IPS DF 6.9 (cell line): ENCODE data around the gene ABCG1.

Source experiments
- DNase-seq: peaks from one replicate; pipeline ENCODE4 v3.0.0-alpha.2; 2013; ENCODE audit warnings: low read depth, low spot score
- H3K27ac ChIP-seq: one replicate; pipeline ENCODE4 v1.5.1; 2013; ENCODE audit warnings: low read length, control low read depth
- H3K27me3 ChIP-seq: 2 replicates; pipeline ENCODE4 v1.6.1; 2013; ENCODE audit warnings: mild to moderate bottlenecking, low read length; ENCODE audit not compliant: control insufficient read depth, insufficient read depth
- H3K36me3 ChIP-seq: 2 replicates; pipeline ENCODE4 v1.6.1; 2013; ENCODE audit warnings: low read length; ENCODE audit not compliant: control insufficient read depth, insufficient read depth
- H3K4me1 ChIP-seq: 2 replicates; pipeline ENCODE4 v1.6.1; 2013; ENCODE audit warnings: low read length; ENCODE audit not compliant: control insufficient read depth, insufficient read depth
- H3K4me3 ChIP-seq: 2 replicates; pipeline ENCODE4 v1.5.1; 2013; ENCODE audit warnings: mild to moderate bottlenecking, low read length
- H3K9me3 ChIP-seq: 2 replicates; pipeline ENCODE4 v1.6.1; 2013; ENCODE audit warnings: low read length, inconsistent platforms; ENCODE audit not compliant: control insufficient read depth, insufficient read depth
- WGBS: extraction: QIAGEN DNeasy Blood & Tissue Kit; methylation state at CpG from one replicate; pipeline ENCODE4 v1.1.7; 2013; ENCODE audit warnings: mixed read lengths, missing lambda C conversion rate; ENCODE audit not compliant: insufficient read length, insufficient coverage; 5-methylcytosine and 5-hydroxymethylcytosine counted together

The ABCG1 gene

DNA sequence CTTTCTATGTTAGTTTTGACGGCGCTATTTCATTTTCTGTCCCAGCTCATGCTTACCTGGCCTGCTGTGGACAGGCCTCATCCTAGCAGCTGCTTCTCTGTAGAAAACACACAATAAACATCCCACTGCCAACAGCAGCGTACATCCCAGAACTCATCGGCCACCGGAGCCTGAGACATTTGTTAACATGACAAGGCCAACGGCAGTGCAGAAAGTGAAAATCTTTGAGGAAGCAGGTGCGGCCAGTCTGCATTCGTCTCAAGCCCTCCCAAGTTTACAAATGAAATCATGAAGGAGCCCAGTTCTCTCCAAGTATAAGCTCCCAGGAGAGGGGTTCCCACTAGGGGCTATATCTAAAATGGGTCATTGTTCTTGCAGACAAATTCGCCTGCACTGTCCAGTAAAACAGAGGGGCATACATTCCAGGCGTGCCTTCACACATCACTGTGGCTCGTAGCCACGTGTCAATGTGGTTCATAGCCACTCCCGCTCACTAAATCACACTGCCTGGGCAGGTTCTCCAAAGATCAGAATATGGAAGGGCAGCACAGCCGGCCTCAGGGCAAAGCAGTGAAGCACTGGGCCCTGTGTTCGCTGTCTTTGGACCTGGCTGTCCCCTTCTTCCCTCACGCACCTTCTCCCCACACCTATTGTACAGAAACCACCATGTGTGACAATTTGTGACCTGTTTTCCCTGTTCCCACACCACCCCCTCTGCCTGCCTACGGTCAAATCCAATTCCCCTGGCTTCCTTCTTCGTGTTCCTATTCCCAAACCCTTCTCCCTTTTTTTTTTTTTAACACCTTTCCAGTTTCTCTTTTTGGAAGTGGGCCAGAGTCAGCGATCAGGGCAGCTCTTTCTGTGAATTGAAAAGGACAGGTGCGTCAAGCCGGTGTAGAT is 27.0 kb upstream of the ABCG1 start:
- Histone ChIP-seq H3K36me3 (no peaks in the 10 kb centered on the region), H3K4me1 (no peaks in the 10 kb centered on the region), H3K27me3 (no peaks in the 10 kb centered on the region), H3K4me3 (no peak overlapping the region), H3K9me3 (no peaks in the 10 kb centered on the region), H3K27ac (no peak overlapping the region)
- DNase-seq: no peak
- WGBS: no CpG with 5 or more reads among the region's 21 CpGs

DNA sequence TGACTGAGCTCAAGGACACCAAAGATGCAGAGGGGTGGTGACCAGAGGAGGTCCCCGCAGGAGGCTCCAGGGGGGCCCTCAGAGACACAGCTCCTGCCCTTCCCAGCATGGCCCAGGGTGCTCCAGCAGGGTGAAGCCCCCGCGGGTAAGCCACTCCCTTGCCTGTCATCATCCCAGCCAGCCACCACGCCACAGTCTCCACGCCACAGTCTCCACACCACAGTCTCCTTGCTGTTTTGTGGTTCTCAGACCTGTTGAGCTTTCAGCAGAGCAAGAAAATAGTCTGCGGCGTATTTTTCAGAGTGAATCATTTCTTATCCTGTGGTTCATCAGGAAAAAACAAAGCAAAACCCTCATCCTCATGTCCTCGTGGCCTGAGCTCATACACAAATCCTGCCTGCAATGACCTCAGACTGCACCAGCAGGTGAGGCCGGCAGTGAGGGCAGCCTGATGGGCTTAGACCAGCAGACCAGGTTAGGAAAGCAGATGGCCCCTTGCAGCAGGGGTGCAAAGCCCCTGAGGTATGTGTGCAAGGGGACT is 25.7 kb upstream of the ABCG1 start:
- no peak for DNase-seq
- H3K4me1 ChIP-seq: no peaks in the 10 kb centered on the region
- no peaks in the 10 kb centered on the region for H3K36me3 ChIP-seq
- H3K4me3 ChIP-seq: no peak overlapping the region
- WGBS: no CpG with 5 or more reads among the region's 9 CpGs
- H3K27me3 ChIP-seq: no peaks in the 10 kb centered on the region
- H3K27ac ChIP-seq: no peak overlapping the region
- no peaks in the 10 kb centered on the region for H3K9me3 ChIP-seq

DNA sequence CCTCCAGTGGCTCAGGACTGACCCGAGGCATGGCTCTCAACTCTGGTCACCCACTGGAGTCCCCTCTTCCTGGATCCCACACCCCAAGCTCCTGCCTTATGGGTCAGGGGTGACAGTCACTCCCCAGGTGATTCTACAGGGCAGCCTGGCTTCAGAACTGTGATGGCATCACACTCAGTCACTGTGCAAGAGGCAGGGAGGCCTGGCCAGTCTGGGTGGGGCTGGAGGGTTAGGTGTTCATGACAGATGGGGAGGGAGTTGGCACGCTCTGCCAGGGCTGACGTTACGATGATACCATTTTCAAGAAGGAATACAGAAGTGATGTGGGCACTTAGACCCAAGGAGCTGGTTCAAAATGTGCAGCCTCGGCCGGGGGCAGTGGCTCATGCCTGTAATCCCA is 25.2 kb upstream of the ABCG1 start:
- Histone ChIP-seq H3K9me3 (no peaks in the 10 kb centered on the region), H3K4me1 (no peaks in the 10 kb centered on the region), H3K36me3 (no peaks in the 10 kb centered on the region), H3K27me3 (no peaks in the 10 kb centered on the region), H3K27ac (no peak overlapping the region), H3K4me3 (no peak overlapping the region)
- WGBS: no CpG with 5 or more reads among the region's 6 CpGs
- no peak for DNase-seq

DNA sequence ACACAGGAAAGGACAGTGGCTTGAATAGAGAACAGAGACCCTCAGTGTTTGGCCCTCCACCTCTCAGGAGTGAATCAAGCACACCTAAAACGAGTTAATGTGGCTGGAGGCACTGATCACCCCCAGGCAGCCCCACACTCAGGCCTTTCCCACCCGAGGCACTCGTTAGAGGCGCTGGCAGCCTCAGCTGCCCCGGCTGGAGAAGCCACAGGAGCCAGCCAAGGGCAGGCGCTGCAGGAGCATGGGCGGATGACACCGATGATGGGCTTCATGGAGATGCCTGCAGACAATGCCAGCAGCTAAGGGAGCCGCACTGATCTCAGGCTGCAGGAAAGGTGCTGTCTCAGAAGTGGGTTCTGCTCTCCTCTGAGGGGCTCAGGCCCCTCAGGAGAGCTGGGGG is 24.1 kb upstream of the ABCG1 start:
- no peak overlapping the region for H3K27ac ChIP-seq
- DNase-seq: no peak
- H3K9me3 ChIP-seq: no peaks in the 10 kb centered on the region
- H3K27me3 ChIP-seq: no peaks in the 10 kb centered on the region
- WGBS: no CpG with 5 or more reads among the region's 9 CpGs
- no peak overlapping the region for H3K4me3 ChIP-seq
- H3K36me3 ChIP-seq: no peaks in the 10 kb centered on the region
- H3K4me1 ChIP-seq: no peaks in the 10 kb centered on the region

DNA sequence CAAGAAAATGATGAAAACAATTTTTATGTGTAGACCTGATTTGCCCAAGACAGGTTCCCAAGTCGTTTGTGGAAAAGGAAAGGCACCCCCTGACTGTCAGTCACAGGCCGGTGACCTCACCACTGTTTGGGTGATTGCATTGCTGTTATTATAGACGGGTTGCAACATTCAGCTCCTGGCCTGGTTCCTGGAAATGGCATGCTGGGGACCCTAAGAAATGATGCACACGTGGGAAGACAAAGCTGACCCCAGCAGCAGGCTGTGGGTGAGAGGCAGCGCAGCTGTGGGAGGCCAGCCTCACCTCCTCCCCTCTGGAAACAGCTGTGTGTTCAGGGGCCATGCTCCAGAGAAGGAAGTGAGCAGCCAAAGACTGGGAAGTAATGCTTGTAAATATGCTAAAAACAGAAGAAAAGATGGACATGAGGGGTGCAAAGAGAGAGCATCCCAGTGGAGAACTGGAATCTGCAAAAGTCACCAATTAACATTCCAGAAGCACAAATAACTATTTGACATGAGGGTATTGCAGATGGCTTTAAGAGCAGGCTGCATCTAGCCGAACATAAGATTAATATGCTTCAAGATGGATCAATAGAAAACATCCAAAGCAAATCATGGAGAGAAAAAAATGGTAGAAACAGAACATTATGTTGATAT is 23.4 kb upstream of the ABCG1 start:
- H3K27ac ChIP-seq: no peak overlapping the region
- no CpG with 5 or more reads among the region's 6 CpGs for WGBS

DNA sequence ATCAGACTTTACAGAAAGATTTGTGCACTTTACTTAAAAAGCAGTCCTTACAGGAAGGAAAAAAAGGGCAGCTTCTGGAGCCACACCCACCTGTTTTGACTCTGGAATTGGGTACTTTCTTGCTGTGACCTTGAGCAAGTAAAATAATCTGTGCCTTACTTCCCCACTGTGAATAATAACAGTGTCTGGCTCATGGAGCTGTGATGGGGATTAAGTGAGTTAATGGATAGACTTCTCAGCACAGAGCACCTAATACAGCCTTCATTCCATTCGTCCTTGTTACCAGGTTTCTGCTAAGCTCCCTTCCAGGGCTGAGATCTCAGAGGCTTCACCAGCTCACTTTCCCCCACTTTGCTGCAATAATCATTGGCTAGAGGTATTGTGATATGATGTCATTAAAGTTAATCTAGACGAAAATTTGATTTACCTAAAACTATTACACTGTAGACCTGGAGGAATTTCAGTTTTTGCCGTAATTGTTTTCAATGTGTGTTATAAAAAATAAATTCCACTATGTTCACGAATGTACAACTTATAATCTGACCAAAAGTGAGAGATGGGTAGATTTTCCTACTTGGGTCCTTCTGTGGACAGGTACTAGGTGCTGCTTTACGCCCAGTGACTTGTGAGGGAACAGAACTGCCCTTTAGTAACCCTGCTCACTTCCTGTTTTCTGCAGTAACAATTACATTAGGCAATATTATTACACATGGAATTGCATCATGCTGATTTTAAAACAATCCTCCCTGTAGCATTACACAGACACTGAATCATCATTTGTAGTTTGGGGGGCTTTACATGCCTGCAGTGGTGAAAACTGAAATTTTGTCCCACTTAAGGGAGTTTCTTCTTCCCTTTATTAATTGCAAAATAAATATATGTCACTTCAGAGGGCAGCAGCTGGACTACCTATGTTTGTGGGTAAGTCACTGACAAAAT is 19.7 kb upstream of the ABCG1 start:
- DNase-seq: no peak
- H3K36me3 ChIP-seq: no peaks in the 10 kb centered on the region
- H3K4me1 ChIP-seq: no peaks in the 10 kb centered on the region
- no CpG with 5 or more reads among the region's 5 CpGs for WGBS
- no peak overlapping the region for H3K4me3 ChIP-seq
- no peaks in the 10 kb centered on the region for H3K9me3 ChIP-seq
- H3K27me3 ChIP-seq: no peaks in the 10 kb centered on the region
- H3K27ac ChIP-seq: no peak overlapping the region

More for the DNA sequence above, 23.4 kb upstream of the ABCG1 start:
- no peak for DNase-seq
- Histone ChIP-seq H3K27me3 (no peaks in the 10 kb centered on the region), H3K9me3 (no peaks in the 10 kb centered on the region), H3K4me1 (no peaks in the 10 kb centered on the region), H3K4me3 (no peak overlapping the region), H3K36me3 (no peaks in the 10 kb centered on the region)

DNA sequence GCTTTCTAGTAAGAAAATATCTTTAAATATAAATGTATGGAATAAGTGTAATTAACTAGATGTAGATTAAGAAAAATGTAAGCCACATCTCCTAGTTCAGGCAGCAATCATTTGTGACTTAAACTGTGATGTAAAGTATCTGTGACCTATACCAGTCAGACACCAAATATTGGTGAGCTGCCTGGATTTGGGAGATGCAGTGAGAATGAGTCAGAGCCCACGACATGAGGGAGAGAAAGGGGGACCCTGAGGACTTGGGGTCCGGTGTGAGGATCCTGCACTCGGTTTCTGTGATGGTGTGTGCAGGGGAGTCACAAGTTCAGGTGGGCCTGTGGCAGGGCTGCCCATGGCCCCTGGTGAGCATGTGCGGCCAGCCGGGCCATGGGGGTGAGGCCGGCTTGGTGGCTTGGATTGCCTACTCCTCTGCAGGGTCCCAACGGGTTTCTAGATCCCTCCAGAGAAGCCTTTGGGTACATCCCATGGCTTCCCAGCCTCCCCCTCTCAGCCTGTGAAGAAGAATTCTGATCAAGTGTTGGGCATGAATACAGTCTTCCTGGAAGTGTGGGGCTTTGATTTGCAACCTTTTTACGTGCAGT is 19.0 kb upstream of the ABCG1 start:
- WGBS: no CpG with 5 or more reads among the region's 8 CpGs
- DNase-seq: no peak
- Histone ChIP-seq H3K9me3 (no peaks in the 10 kb centered on the region), H3K27ac (no peak overlapping the region), H3K27me3 (no peaks in the 10 kb centered on the region), H3K4me3 (no peak overlapping the region), H3K36me3 (no peaks in the 10 kb centered on the region), H3K4me1 (no peaks in the 10 kb centered on the region)

DNA sequence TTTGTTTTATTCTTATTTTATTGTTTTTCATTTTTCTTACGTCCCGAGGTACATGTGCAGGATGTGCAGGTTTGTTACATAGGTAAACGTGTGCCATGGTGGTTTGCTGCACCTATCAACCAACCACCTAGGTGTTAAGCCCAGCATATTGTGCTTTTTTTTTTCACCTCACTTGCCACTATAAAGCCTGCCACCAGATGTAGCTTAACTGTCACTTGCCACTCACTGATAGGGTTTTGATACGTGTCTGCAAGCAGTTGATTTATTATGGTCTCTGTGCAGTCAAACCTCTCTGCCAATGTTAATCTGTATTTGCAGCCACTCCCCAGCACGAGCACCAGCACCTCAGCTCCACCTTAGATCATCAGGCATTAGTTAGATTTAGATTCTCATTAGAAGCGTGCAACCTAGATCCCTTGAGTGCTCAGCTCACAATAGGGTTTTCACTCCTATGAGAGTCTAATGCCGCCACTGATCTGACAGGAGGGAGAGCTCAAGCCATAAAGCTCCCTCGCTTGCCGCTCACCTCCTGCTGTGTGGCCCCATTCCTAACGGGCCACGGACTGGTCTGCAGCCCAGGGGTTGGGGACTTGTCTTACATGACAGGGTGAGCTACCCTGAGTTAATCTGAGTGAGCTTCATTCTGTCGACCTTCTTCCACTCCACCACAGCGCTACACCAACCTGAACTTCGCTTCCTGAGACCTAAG is 17.9 kb upstream of the ABCG1 start:
- H3K4me1 ChIP-seq: no peaks in the 10 kb centered on the region
- no peaks in the 10 kb centered on the region for H3K36me3 ChIP-seq
- WGBS: no CpG with 5 or more reads among the region's 14 CpGs
- H3K9me3 ChIP-seq: no peaks in the 10 kb centered on the region
- H3K27ac ChIP-seq: no peak overlapping the region
- H3K27me3 ChIP-seq: no peaks in the 10 kb centered on the region
- no peak overlapping the region for H3K4me3 ChIP-seq
- no peak for DNase-seq

DNA sequence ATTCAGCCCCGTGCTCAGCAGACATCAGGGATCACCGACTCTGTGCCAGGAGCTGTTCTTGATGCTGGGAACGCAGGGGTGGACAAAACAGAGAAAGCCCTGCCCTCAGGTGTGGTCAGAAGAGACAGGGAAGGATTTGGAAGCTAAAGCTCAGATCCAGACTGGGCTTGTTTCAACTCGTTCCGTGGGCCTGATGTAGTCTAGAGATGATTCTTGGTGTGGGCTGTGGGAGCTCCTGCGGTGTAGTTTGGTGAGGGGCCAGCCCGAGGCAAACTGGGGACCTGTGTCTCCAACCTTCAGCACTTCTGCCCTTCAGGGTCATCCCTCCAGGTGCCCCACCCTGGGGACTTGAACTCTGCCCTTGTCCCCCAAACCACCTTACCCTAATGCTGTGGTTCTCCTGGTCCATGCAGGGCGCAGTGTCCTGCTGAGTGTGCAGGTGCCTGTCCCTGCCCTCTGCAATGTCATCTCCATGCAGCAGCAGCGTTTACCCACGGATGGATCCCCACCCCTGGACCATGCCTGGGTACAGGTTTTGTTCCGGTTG is 17.3 kb upstream of the ABCG1 start:
- Histone ChIP-seq H3K4me1 (no peaks in the 10 kb centered on the region), H3K4me3 (no peak overlapping the region), H3K9me3 (no peaks in the 10 kb centered on the region), H3K36me3 (no peaks in the 10 kb centered on the region), H3K27me3 (no peaks in the 10 kb centered on the region), H3K27ac (no peak overlapping the region)
- WGBS: no CpG with 5 or more reads among the region's 11 CpGs
- DNase-seq: no peak
